NOMO-1 treated with dmso at 0.1 percent for 144 hours (cell line): ENCODE results near the gene RASGRF2.
A peak's percentile ranks its signal among the peaks of the same experiment; 100 is the strongest.

Experiments used
- DNase-seq: peaks from one replicate; lab custom pipeline; 2025; ENCODE audit not compliant: unreplicated experiment; lab: John Stamatoyannopoulos, UW

Gene RASGRF2

GRCh38 chr5:80959768-80960442 is at the start of gene RASGRF2:
TSS of gene RASGRF2 (plus strand) at chr5:80960363. CDS start at chr5:80960739, 376 bp downstream.
- DNase-seq: no peak

GRCh38 chr5:80912479-80912878 is 47.7 kb upstream of the RASGRF2 start:
- DNase-seq: no peak

GRCh38 chr5:80915716-80916115 is 44.4 kb upstream of the RASGRF2 start:
- no peak for DNase-seq

GRCh38 chr5:80916676-80917075 is 43.5 kb upstream of the RASGRF2 start:
- no peak for DNase-seq

- DNase-seq: no peak
Observed at GRCh38 chr5:80917631-80918030, 42.5 kb upstream of the RASGRF2 start.

- no peak for DNase-seq
Observed at GRCh38 chr5:80919678-80920196, 40.4 kb upstream of the RASGRF2 start.

- no peak for DNase-seq
Observed at GRCh38 chr5:80920333-80920732, 39.8 kb upstream of the RASGRF2 start.

GRCh38 chr5:80921026-80921425 is 39.1 kb upstream of the RASGRF2 start:
- DNase-seq: no peak

GRCh38 chr5:80925931-80926330 is 34.2 kb upstream of the RASGRF2 start:
- peak; percentile 6 for DNase-seq

GRCh38 chr5:80926536-80926935 is 33.6 kb upstream of the RASGRF2 start:
- no peak for DNase-seq

- DNase-seq: peak; percentile 28
Observed at GRCh38 chr5:80926979-80927656, 33.0 kb upstream of the RASGRF2 start.

- no peak for DNase-seq
Observed at GRCh38 chr5:80928073-80928472, 32.1 kb upstream of the RASGRF2 start.

- no peak for DNase-seq
Observed at GRCh38 chr5:80930940-80931339, 29.2 kb upstream of the RASGRF2 start.

- no peak for DNase-seq
Observed at GRCh38 chr5:80931411-80931810, 28.8 kb upstream of the RASGRF2 start.

GRCh38 chr5:80933036-80933435 is 27.1 kb upstream of the RASGRF2 start:
- DNase-seq: no peak

- DNase-seq: no peak
Observed at GRCh38 chr5:80934751-80935150, 25.4 kb upstream of the RASGRF2 start.

- no peak for DNase-seq
Observed at GRCh38 chr5:80935811-80936385, 24.3 kb upstream of the RASGRF2 start.

- DNase-seq: no peak
Observed at GRCh38 chr5:80936881-80937280, 23.3 kb upstream of the RASGRF2 start.

GRCh38 chr5:80937584-80938356 is 22.4 kb upstream of the RASGRF2 start:
- DNase-seq: no peak

- DNase-seq: no peak
Observed at GRCh38 chr5:80941496-80941895, 18.7 kb upstream of the RASGRF2 start.

GRCh38 chr5:80951366-80951765 is 8.8 kb upstream of the RASGRF2 start:
- DNase-seq: no peak
